Stimulated activated CD8-positive, alpha-beta memory T cell treated with anti-CD3 and anti-CD28 coated beads, Interleukin-4, amount 100 ng/mL, for 48 hours (primary cell): ENCODE data around the gene MS4A14.
"Not testable (repeated sequence)": the region's sequence is repeated elsewhere in the genome, so short reads cannot be mapped to it uniquely, and the experiment has no call there.

Source experiments
- DNase-seq: peaks from one replicate; pipeline ENCODE4 v3.0.0-alpha.2; 2020

MS4A14 gene

DNA sequence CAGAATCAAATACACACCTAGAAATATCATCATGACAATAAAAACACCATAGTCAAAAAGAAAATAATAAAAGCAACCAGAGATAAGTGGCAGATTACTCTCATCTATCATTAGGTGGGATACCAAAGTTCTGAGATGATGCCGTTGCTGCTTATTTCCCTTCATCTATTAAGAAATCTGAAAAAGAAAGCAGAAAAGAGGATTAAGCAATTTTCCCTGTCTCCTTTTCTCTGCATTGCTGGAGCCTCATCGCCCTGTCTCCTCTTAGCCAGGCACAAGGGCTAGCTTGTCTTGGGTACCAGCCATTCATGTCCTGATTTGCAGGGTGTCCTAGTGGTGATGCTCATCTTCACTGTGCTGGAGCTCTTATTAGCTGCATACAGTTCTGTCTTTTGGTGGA lies 3.9 kb upstream of the MS4A14 start:
- DNase-seq = no peak

DNA sequence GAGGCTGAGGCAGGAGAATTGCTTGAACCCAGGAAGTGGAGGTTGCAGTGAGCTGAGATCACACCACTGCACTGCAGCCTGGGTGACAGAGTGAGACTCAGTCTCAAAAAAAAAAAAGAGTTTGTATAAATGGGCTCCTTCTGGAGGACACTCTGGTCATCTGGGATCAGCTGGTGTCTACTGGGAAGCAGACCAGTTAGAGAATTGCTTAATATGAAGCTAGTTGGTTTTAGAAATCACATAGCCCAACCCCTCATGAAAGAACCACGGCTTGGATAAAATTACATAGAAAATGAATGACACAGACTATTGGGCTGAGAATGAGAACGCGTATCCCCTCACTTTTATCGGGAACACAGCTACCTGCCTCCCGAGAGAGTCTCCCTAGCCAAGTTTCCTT lies 3.2 kb upstream of the MS4A14 start:
- DNase-seq = no peak

DNA sequence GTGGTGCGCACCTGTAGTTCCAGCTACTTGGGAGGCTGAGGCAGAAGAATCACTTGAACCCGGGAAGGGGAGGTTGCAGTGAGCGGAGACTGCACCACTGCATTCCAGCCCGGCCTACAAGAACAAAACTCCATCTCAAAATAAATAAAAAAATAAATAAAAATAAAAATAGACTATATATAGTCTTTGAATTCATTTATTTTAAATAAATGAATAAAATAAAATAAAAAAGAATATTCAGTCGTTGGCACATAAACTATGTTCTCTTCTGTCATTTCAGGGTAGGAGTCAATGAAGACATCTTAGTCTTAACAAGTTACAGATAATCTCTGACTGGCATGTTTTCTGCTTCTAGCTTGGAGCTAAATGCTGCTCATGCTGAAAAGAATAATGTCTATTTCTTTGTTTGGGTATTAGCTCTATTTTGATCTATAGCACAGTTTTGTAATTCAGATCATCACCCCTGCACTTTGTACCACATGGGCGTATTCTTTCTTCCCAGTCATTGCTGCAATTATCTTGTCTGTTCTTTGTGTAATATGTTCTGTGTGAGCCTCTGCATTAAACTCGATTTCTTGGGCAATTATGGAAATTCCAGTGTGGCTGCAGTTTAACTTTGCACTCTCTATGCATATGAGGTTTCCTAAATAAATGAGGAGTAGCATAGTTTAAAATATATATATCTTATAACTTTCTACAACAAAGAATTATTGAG lies 1.4 kb upstream of the MS4A14 start:
- no peak for DNase-seq

GRCh38 chr11:60396799-60397198 lies 540 bp downstream of the MS4A14 start:
- DNase-seq = no peak

DNA sequence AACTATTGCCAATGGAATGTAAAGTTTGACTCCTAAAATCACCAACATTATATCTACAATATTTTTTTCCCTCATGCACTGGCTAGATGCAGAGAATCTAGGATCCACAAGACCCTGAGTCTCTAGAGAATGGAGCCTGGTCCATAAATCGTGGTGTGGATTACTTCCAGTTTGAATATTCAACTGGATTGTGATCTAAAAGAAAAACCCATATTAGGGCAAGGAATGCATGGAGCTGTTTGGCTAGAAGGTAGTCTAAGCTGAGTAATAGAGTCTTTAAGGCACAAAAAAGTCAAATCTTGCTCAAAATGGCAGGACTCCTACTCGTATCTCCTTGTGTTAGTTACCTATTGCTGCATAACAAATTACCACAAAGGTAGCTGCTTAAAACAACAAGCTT lies 23.8 kb downstream of the MS4A14 start:
- no peak for DNase-seq

GRCh38 chr11:60422609-60423008 lies 26.4 kb downstream of the MS4A14 start:
- DNase-seq = no peak

DNA sequence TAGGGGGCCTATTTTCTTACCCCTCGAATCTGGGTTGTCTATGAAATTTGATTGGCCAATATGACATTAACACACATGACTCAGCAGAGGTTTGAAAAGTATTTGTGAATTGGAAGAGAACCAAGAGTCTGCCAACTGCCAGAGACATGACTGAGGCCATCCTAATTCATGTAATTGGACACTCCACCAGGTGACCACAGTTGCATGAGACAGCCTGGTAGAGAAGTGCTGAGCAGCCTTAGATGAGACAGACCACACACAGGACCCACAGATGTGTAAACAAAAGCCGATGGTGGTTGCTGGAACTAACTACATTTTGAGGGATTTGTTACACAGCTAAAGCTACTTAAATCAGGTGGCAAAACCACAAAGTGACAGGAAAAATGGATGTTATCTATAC lies 32.3 kb downstream of the MS4A14 start:
- DNase-seq = no peak

GRCh38 chr11:60429272-60429671 lies 33.0 kb downstream of the MS4A14 start, which contains the start of gene MS4A5:
Gene MS4A5 (plus strand): TSS chr11:60429572. CDS start chr11:60429675, 103 bp downstream.
- no peak for DNase-seq

- DNase-seq = no peak
Measured at GRCh38 chr11:60431251-60431650, 35.0 kb downstream of the MS4A14 start.

DNA sequence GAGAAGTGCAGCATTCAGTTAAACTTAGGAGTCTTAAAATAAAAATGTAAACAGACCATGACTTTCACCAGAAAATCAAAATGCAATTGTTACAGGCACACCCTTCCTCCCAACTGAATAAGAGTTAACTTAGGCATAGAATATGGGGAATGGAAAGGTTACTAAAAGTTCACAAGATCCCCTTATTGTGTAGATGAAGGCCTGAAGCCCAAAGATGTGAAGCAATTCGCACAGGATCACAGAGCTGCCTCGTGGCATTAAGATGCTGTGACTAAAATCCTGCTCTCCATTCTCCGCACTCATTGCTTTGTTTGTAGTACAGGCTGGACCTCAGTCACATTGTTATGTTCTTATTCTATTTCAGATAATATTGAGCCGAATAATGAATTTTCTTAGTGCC lies 37.1 kb downstream of the MS4A14 start:
- no peak for DNase-seq

DNA sequence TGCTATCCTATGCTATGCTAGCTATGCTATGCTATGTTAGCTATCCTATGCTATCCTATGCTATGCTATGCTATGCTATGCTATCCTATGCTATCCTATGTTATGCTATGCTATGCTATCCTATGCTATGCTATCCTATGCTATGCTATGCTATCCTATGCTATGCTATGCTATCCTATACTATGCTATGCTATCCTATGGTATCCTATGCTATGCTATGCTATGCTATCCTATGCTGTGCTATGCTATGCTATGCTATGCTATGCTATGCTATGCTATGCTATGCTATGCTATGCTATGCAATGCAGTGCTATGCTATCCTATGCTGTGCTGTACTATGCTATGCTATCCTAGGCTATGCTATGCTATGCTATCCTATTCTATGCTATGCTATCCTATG lies 50.8 kb downstream of the MS4A14 start:
- DNase-seq = no peak

DNA sequence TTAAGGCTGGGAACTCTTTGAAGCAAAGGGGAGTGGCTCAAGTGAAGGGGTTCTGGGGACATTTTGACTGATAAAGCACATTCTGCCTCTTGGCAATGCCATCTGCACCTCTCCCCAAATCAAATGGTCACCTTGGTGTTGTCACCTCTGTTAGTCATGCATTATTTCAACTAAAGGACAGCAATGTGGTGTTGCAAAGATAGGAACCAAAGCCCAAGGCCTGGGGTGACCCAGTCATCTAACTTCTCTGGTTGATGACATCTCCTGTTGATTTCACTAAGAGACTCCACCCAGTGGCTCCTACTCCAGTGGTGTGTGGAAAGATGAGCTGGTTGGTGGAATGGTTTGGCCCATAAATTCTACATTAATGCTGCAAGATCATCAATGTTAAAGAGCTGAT lies 51.6 kb downstream of the MS4A14 start:
- DNase-seq = no peak

GRCh38 chr11:60451185-60451584 lies 54.9 kb downstream of the MS4A14 start:
- DNase-seq = not testable (repeated sequence)

- no peak for DNase-seq
Measured at GRCh38 chr11:60454212-60454611, 58.0 kb downstream of the MS4A14 start.

DNA sequence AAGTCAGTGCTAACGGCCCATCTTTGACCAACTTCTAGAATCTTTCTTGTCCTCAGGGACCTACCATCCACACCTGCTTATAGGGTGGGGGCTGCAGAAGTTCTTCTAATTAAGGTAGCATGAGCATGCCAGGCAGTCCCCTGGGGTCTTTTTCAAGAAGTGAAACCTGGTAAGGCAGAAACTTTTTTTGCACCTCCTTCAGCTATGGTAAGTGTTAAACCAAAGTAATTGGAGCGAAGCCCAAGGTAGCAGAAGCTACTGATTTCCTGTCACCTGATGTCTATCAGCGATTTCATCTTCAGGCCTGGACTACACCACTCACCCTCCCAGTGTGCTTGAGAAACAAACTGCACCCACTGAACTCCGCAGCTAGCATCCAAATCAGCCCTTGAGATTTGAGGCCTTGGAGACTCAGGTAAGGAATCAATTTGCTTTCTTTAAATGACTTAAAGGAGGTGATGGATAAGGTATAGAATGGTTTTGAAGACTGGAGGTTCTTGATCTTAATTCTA lies 59.3 kb downstream of the MS4A14 start, which contains the start of gene MS4A1:
TSS of gene MS4A1 (plus strand) at position 317 of the 512 bp plus-strand sequence. CDS start 6,528 bp downstream, outside the sequence.
- DNase-seq = no peak

DNA sequence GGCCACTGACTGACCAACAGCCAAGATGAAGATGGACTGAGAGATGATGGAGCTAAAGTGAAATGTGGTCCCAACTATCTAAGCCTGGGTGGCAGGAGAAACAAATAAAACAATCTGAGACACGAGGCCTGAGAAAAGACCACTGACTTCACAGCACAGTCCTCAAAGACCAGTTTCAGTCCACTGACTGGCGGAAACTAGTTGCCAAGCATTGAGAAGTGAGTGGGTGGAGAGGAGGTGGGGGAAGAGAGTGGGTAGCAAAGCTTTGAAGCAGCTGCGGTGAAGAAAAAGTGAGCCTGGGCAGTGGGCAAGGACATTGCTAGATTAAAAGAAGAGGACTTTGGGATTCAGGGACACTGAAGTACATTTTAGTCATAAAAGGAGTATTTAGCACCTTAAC lies 61.3 kb downstream of the MS4A14 start:
- no peak for DNase-seq

- no peak for DNase-seq
Measured at GRCh38 chr11:60459345-60459744, 63.1 kb downstream of the MS4A14 start.
